HCT116 (cell line): Measurements from ENCODE around the gene FPR2. TPM values are rescaled to one million over a fixed set of nuclear protein-coding genes. Genes with fewer than 3 reads are reported as not detected.
A peak's percentile ranks its signal among the peaks of the same experiment; 100 is the strongest.

Experiments
- ATAC-seq: fragments of 200-7000 bp; cut with Tn5 transposase; 2 replicates; pipeline ENCODE4 v1.9.1; 2020; ENCODE audit warnings: mild to moderate bottlenecking, moderate library complexity
- BruUV-seq: library from RNA; stranded (reverse); fragments of 400-500 nt; replicated peaks from 2 replicates; lab custom pipeline; 2021; lab: Mats Ljungman, UMichigan
- CTCF ChIA-PET: fragments of 300-600 bp; sonication (Branson Sonifier 250); formaldehyde crosslinking; loops from one replicate; lab custom pipeline; 2021; ENCODE audit warnings: antibody characterized with exemption; lab: Charles Lee
- POLR2A ChIA-PET: fragments of 300-600, 350-600 bp; sonication (Branson Sonifier 250); formaldehyde crosslinking; loops from one replicate; lab custom pipeline; 2021; ENCODE audit warnings: antibody characterized with exemption; lab: Charles Lee
- RAD21 ChIA-PET, 2 experiments: fragments of 300-600 bp; sonication (Branson Sonifier 250); formaldehyde crosslinking; loops; one replicate each; lab custom pipeline; 2023; ENCODE audit warnings: low total read pairs in 2 of 2; ENCODE audit not compliant: uncharacterized antibody in 2 of 2, unreplicated experiment in 2 of 2, low non-redundant PET in 1 of 2; lab: Charles Lee
- DNase-seq: peaks from one replicate; pipeline ENCODE4 v3.0.0-alpha.2; 2010; ENCODE audit warnings: low read depth, low spot score
- H2AFZ ChIP-seq: fragments of 200-600 bp; shearing (Covaris generic), sonication (generic); 2 replicates; pipeline ENCODE4 v1.6.1; 2017; ENCODE audit warnings: low read depth, mixed run types, mixed read lengths, antibody characterized with exemption, low read length; ENCODE audit not compliant: poor library complexity, severe bottlenecking
- H3K27ac ChIP-seq: 2 replicates; pipeline ENCODE4 v1.5.1; 2012; ENCODE audit warnings: low read depth, low read length
- H3K27me3 ChIP-seq: fragments of 200-600 bp; sonication (generic); 2 replicates; pipeline ENCODE4 v1.6.1; 2016; ENCODE audit warnings: mixed run types, low read length, mixed read lengths; ENCODE audit not compliant: insufficient read depth
- H3K36me3 ChIP-seq, 2 experiments: fragments of 200-500 bp in 1 of 2; fragments of 200-600 bp in 1 of 2; sonication (Bioruptor generic) in 1 of 2; sonication (generic) in 1 of 2; 2 replicates each; pipeline versions ENCODE4 v1.5.1 to v1.6.1; 2014 to 2016; ENCODE audit warnings: low read length in 2 of 2, inconsistent platforms in 1 of 2, mixed read lengths in 1 of 2, mixed run types in 1 of 2; ENCODE audit not compliant: insufficient read depth in 2 of 2, control insufficient read depth in 1 of 2
- H3K4me1 ChIP-seq, 2 experiments: fragments of 200-600 bp in 1 of 2; sonication (generic) in 1 of 2; 2 replicates each; pipeline versions ENCODE4 v1.5.1 to v1.6.1; 2012 to 2017; ENCODE audit warnings: low read length in 2 of 2, inconsistent platforms in 1 of 2, mild to moderate bottlenecking in 1 of 2, mixed read lengths in 1 of 2, mixed run types in 1 of 2, moderate library complexity in 1 of 2; ENCODE audit not compliant: insufficient read depth in 2 of 2, control insufficient read depth in 1 of 2
- H3K4me2 ChIP-seq: fragments of 200-600 bp; sonication (generic); 2 replicates; pipeline ENCODE4 v1.6.1; 2017; ENCODE audit warnings: mixed run types, low read length, mixed read lengths
- H3K4me3 ChIP-seq, 2 experiments: fragments of 200-600 bp in 1 of 2; sonication (generic) in 1 of 2; replicated peaks in 1 of 2; 2 replicates each; pipeline ENCODE4 v1.5.1; 2011 to 2016; ENCODE audit warnings: low read length in 2 of 2, control low read depth in 1 of 2, low read depth in 1 of 2, mild to moderate bottlenecking in 1 of 2, mixed read lengths in 1 of 2, mixed run types in 1 of 2
- H3K79me2 ChIP-seq: fragments of 200-600 bp; sonication (generic); 2 replicates; pipeline ENCODE4 v1.6.1; 2017; ENCODE audit warnings: mild to moderate bottlenecking, mixed run types, low read length, moderate library complexity, mixed read lengths; ENCODE audit not compliant: insufficient read depth
- H3K9ac ChIP-seq: fragments of 200-600 bp; sonication (generic); 2 replicates; pipeline ENCODE4 v1.6.1; 2016; ENCODE audit warnings: low read length, mixed read lengths
- H3K9me2 ChIP-seq: fragments of 200-600 bp; sonication (generic), shearing (Covaris generic); 2 replicates; pipeline ENCODE4 v1.6.1; 2017; ENCODE audit warnings: mixed run types, mild to moderate bottlenecking, moderate library complexity; ENCODE audit not compliant: insufficient read depth
- H3K9me3 ChIP-seq, 2 experiments: fragments of 200-500 bp in 1 of 2; fragments of 200-600 bp in 1 of 2; sonication (Bioruptor generic) in 1 of 2; sonication (generic) in 1 of 2; 2 replicates each; pipeline ENCODE4 v1.6.1; 2014 to 2017; ENCODE audit warnings: low read length in 2 of 2, mixed read lengths in 2 of 2, inconsistent platforms in 1 of 2, low read depth in 1 of 2, mild to moderate bottlenecking in 1 of 2, mixed run types in 1 of 2, moderate library complexity in 1 of 2; ENCODE audit not compliant: control insufficient read depth in 1 of 2, insufficient read depth in 1 of 2
- H4K20me1 ChIP-seq: fragments of 200-600 bp; sonication (generic), shearing (Covaris generic); 2 replicates; pipeline ENCODE4 v1.6.1; 2017; ENCODE audit warnings: mixed run types, mild to moderate bottlenecking, moderate library complexity; ENCODE audit not compliant: insufficient read depth
- POLR2A ChIP-seq: IDR thresholded peaks from 2 replicates; pipeline ENCODE4 v1.7.0; 2011; ENCODE audit warnings: borderline replicate concordance; ENCODE audit not compliant: insufficient read depth, insufficient read length; ENCODE audit errors: extremely low read depth
- RAD21 ChIP-seq: IDR thresholded peaks from 2 replicates; pipeline ENCODE4 v1.6.1; 2012; ENCODE audit warnings: low read depth, mild to moderate bottlenecking
- intact Hi-C: fragments of 100-400 bp; cut with micrococcal nuclease; formaldehyde crosslinking; loops from 2 replicates; pipeline ENCODE4 v1.10.0; 2022
- total RNA-seq: library from RNA; stranded (reverse); gene quantifications from one replicate; pipeline ENCODE4 v1.2.1, GENCODE V29; 2021; ENCODE audit not compliant: unreplicated experiment
- TF ChIP-seq, protein P1 (sequence below), 3 experiments: fragments of 200-600 bp in 1 of 3; sonication (generic) in 1 of 3; IDR thresholded peaks in 2 of 3; conservative IDR thresholded peaks in 1 of 3; 2 replicates each; pipeline ENCODE4 v1.5.1; 2012 to 2017; ENCODE audit warnings: low read depth in 2 of 3, low read length in 2 of 3, antibody characterized with exemption in 1 of 3, borderline replicate concordance in 1 of 3, control low read depth in 1 of 3, mild to moderate bottlenecking in 1 of 3, mixed read lengths in 1 of 3, mixed run types in 1 of 3, moderate library complexity in 1 of 3; ENCODE audit not compliant: insufficient read depth in 1 of 3
- TF ChIP-seq, protein P2 (sequence below): IDR thresholded peaks from 2 replicates; pipeline ENCODE4 v1.6.1; 2011; ENCODE audit warnings: mild to moderate bottlenecking, low read length, moderate library complexity; ENCODE audit not compliant: insufficient replicate concordance; ENCODE audit errors: extremely low read depth

Gene FPR2
- total RNA-seq, 1 experiment from 2014 or later: not detected

DNA sequence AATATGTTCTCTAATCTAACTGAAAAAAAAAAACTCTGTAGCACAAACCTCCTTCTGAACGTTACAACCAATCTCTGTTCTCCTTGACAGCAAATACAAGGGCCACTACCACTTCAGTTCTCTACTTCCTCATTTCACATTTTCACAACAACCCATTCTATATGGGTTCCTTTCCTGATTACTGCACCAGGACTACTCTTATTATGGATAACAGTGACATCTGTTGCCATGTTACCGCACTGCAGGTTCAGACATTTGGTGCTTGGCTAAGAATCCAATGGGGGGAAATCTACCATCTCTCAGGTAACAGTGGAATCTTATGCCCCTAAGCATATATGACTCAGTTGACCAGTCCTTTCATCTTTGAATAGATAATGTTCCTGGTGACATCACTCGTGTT lies 22.4 kb downstream of the FPR2 start:
- H3K9ac ChIP-seq: no peak overlapping the region
- POLR2A ChIA-PET: no interaction called here
- no peaks in the 10 kb centered on the region for H3K27me3 ChIP-seq
- H3K4me3 ChIP-seq: no peak overlapping the region
- peak; percentile 68 for ATAC-seq
- TF ChIP-seq, protein P1, sequence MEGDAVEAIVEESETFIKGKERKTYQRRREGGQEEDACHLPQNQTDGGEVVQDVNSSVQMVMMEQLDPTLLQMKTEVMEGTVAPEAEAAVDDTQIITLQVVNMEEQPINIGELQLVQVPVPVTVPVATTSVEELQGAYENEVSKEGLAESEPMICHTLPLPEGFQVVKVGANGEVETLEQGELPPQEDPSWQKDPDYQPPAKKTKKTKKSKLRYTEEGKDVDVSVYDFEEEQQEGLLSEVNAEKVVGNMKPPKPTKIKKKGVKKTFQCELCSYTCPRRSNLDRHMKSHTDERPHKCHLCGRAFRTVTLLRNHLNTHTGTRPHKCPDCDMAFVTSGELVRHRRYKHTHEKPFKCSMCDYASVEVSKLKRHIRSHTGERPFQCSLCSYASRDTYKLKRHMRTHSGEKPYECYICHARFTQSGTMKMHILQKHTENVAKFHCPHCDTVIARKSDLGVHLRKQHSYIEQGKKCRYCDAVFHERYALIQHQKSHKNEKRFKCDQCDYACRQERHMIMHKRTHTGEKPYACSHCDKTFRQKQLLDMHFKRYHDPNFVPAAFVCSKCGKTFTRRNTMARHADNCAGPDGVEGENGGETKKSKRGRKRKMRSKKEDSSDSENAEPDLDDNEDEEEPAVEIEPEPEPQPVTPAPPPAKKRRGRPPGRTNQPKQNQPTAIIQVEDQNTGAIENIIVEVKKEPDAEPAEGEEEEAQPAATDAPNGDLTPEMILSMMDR (IDR thresholded peaks at IDR 0.05 in 2 of 3, conservative IDR thresholded peaks at IDR 0.05 in 1 of 3; ENCODE audit: borderline replicate concordance in 1 of 3, insufficient read depth in 1 of 3, low read depth in 2 of 3, low read length in 2 of 3): peak; percentile 29 to 54 (median 49); a peak in 4 of 6 replicates
- TF ChIP-seq POLR2A (no peak), RAD21 (peak; percentile 66)
- TF ChIP-seq, all 23 proteins: peak for 2
- intact Hi-C loops: loop anchor here (10.0 kb wide), 1 partner anchor 451 kb away; no protein-coding TSS in a partner anchor
- no peaks in the 10 kb centered on the region for H3K4me1 ChIP-seq
- H3K9me2 ChIP-seq: no peaks in the 10 kb centered on the region
- peak; percentile 26 for DNase-seq
- no peaks in the 10 kb centered on the region for H3K9me3 ChIP-seq
- no peaks in the 10 kb centered on the region for H3K36me3 ChIP-seq
- no peak overlapping the region for H3K27ac ChIP-seq
- H2AFZ ChIP-seq: no peak overlapping the region
- no TSS peak for BruUV-seq
- no peaks in the 10 kb centered on the region for H3K79me2 ChIP-seq
- RAD21 ChIA-PET: no interaction called here
- H3K4me2 ChIP-seq: no peak overlapping the region
- no peaks in the 10 kb centered on the region for H4K20me1 ChIP-seq
- CTCF ChIA-PET: no interaction called here

DNA sequence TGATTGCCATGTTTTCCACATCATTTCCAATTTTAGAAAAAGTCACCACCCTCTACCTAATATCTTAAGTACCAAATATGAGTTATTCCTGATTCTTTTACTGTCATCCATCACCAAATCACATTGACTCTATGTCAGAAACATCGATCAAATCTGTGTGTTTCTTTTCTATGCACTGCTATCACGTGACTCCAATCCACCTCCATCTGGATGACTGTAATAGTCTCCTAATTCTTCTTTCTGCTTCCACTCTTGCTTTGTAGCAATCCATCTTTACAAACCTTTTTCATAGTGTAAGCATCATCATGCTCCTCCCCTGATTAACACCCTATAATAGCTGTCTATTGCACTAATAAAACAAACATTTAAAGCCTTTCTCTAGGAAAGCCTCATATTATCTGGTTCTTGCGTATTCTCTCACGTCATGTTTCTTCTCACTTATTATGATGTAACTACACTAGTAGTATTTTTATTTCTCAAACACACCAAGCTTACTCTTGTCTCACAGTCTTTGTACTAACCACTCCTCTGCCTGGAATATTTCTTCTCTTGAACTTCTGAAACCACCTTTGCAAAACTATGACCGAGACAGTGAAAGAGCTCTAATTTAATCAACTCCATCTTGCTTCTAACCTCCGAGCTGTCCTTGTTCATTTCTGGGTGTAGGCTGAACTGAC lies 23.3 kb downstream of the FPR2 start:
- intact Hi-C loops: loop anchor here (10.0 kb wide), 1 partner anchor 451 kb away; no protein-coding TSS in a partner anchor
- CTCF ChIA-PET: no interaction called here

More for the DNA sequence above, 23.3 kb downstream of the FPR2 start:
- Histone ChIP-seq H3K9ac (no peak overlapping the region), H3K36me3 (no peaks in the 10 kb centered on the region), H3K27ac (no peak overlapping the region), H3K4me3 (no peak overlapping the region), H3K9me2 (no peaks in the 10 kb centered on the region), H3K4me1 (no peaks in the 10 kb centered on the region), H3K4me2 (no peak overlapping the region), H3K9me3 (no peaks in the 10 kb centered on the region), H3K27me3 (no peaks in the 10 kb centered on the region), H4K20me1 (no peaks in the 10 kb centered on the region), H3K79me2 (no peaks in the 10 kb centered on the region), H2AFZ (no peak overlapping the region)
- ChIA-PET POLR2A (no interaction called here), RAD21 (no interaction called here)
- BruUV-seq: no TSS peak
- TF ChIP-seq, protein P2, sequence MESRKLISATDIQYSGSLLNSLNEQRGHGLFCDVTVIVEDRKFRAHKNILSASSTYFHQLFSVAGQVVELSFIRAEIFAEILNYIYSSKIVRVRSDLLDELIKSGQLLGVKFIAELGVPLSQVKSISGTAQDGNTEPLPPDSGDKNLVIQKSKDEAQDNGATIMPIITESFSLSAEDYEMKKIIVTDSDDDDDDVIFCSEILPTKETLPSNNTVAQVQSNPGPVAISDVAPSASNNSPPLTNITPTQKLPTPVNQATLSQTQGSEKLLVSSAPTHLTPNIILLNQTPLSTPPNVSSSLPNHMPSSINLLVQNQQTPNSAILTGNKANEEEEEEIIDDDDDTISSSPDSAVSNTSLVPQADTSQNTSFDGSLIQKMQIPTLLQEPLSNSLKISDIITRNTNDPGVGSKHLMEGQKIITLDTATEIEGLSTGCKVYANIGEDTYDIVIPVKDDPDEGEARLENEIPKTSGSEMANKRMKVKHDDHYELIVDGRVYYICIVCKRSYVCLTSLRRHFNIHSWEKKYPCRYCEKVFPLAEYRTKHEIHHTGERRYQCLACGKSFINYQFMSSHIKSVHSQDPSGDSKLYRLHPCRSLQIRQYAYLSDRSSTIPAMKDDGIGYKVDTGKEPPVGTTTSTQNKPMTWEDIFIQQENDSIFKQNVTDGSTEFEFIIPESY: no peak
- DNase-seq (no peak), ATAC-seq (no peak)
